GM12873 (cell line): ENCODE data around the gene KRTAP13-3.

Experiments used
- TF ChIP-seq, protein P1 (sequence below): IDR thresholded peaks from 2 replicates; pipeline ENCODE4 v1.5.1; 2012; ENCODE audit warnings: low read depth, mild to moderate bottlenecking, moderate library complexity, low read length, control low read depth; ENCODE audit not compliant: insufficient read depth; ENCODE audit errors: missing control alignments

The KRTAP13-3 gene

DNA sequence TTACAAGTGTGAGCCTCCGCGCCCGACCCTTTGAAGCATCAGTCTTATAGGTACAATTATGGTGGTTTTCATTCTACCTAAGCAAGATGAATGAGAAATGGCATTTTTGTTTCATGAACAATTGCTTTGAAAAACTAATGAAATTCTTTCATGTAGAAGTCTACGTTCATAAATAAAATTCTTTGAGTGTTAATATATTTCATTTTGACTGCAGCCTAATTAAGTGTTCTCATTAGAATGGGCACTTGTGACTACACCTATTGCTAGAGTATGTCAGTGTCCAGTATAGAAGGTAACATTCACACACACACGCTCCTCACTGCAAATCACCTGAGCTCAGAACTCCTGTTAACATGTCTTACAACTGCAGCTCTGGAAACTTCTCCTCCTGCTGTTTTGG, 14.2 kb upstream of the KRTAP13-3 start, which contains the start of gene KRTAP15-1:
TSS of gene KRTAP15-1 (plus strand) at position 301 of the 400 bp plus-strand sequence. CDS start at position 354, 53 bp downstream.
- TF ChIP-seq, protein P1, sequence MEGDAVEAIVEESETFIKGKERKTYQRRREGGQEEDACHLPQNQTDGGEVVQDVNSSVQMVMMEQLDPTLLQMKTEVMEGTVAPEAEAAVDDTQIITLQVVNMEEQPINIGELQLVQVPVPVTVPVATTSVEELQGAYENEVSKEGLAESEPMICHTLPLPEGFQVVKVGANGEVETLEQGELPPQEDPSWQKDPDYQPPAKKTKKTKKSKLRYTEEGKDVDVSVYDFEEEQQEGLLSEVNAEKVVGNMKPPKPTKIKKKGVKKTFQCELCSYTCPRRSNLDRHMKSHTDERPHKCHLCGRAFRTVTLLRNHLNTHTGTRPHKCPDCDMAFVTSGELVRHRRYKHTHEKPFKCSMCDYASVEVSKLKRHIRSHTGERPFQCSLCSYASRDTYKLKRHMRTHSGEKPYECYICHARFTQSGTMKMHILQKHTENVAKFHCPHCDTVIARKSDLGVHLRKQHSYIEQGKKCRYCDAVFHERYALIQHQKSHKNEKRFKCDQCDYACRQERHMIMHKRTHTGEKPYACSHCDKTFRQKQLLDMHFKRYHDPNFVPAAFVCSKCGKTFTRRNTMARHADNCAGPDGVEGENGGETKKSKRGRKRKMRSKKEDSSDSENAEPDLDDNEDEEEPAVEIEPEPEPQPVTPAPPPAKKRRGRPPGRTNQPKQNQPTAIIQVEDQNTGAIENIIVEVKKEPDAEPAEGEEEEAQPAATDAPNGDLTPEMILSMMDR = no peak

- TF ChIP-seq, protein P1 = no peak
Observed at GRCh38 chr21:30437010-30437565, 11.4 kb upstream of the KRTAP13-3 start.

DNA sequence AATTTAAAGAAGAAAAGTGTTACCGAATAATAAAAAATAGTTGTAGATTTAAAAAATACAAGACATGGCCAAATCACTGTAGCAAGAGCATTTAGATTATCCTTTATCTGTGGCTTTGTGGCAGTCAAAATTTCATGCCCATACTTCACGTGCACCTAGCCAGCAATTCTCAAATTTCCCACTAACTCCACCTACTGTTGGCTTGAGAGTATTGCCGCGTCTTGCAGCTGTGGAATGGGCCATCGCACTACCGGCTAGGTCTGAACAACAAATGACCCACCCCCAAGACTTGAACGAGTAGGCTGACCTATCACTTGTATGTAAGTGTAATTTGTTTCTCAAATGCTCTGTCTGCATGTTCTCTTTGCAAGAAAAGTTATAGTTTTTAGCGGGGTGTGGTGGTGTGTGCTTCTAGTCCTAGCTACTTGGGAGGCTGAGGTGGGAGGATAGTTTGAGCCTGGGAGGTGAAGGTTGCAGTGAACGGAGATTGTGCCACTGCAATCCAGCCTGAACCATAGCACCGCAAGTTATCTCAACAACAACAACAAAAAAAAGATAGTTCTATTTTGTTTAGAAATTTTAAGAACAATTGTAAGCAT, 8.4 kb upstream of the KRTAP13-3 start:
- TF ChIP-seq, protein P1 = peak; percentile 63

GRCh38 chr21:30430170-30430655, 4.5 kb upstream of the KRTAP13-3 start, which contains the start of gene KRTAP13-4:
Gene KRTAP13-4, plus strand, starts transcription at chr21:30430220. Its CDS starts 56 bp downstream, at chr21:30430276.
- TF ChIP-seq, protein P1 = no peak

GRCh38 chr21:30426731-30427130, 1.0 kb upstream of the KRTAP13-3 start:
- TF ChIP-seq, protein P1 = no peak

GRCh38 chr21:30415993-30416392, 9.7 kb downstream of the KRTAP13-3 start:
- TF ChIP-seq, protein P1 = no peak

GRCh38 chr21:30408782-30409494, 16.8 kb downstream of the KRTAP13-3 start:
- TF ChIP-seq, protein P1 = no peak
